Small intestine (tissue), 7 donors: Measurements from ENCODE around the gene PREB. TPM values are rescaled to one million over a fixed set of nuclear protein-coding genes. Genes with fewer than 3 reads are reported as not detected.

ENCODE experiments used
- DNase-seq, 2 donors: peaks; one replicate each; pipeline versions ENCODE4 v3.0.0 to v3.0.0-alpha.2; 2013
- FAIRE-seq: peaks from 2 replicates; lab custom pipeline; 2012; peaks lifted over from hg19 to GRCh38; lab: Jason Lieb, UNC
- H3K27ac ChIP-seq, 3 donors: one replicate each; pipeline ENCODE4 v1.5.1; 2013; ENCODE audit warnings: low read length in 2 of 3, mild to moderate bottlenecking in 2 of 3, control low read depth in 1 of 3, inconsistent platforms in 1 of 3, low read depth in 1 of 3, moderate library complexity in 1 of 3
- H3K27me3 ChIP-seq, 3 donors: one replicate each; pipeline ENCODE4 v1.6.1; 2013; ENCODE audit warnings: low read length in 3 of 3, inconsistent platforms in 1 of 3; ENCODE audit not compliant: control insufficient read depth in 3 of 3, insufficient read depth in 3 of 3
- H3K36me3 ChIP-seq, 3 donors: one replicate each; pipeline ENCODE4 v1.6.1; 2013; ENCODE audit warnings: low read length in 3 of 3, inconsistent platforms in 1 of 3, low read depth in 1 of 3, mild to moderate bottlenecking in 1 of 3, moderate library complexity in 1 of 3; ENCODE audit not compliant: control insufficient read depth in 3 of 3, insufficient read depth in 2 of 3
- H3K4me1 ChIP-seq, 3 donors: one replicate each; pipeline ENCODE4 v1.6.1; 2013; ENCODE audit warnings: low read length in 2 of 3, inconsistent platforms in 1 of 3, low read depth in 1 of 3, mild to moderate bottlenecking in 1 of 3, moderate library complexity in 1 of 3; ENCODE audit not compliant: control insufficient read depth in 3 of 3, insufficient read depth in 2 of 3
- H3K4me3 ChIP-seq, 3 donors: one replicate each; pipeline ENCODE4 v1.5.1; 2013; ENCODE audit warnings: low read length in 3 of 3, control low read depth in 1 of 3, inconsistent platforms in 1 of 3, low read depth in 1 of 3, mild to moderate bottlenecking in 1 of 3, moderate library complexity in 1 of 3
- H3K9me3 ChIP-seq, 2 donors: one replicate each; pipeline ENCODE4 v1.6.1; 2013; ENCODE audit warnings: low read depth in 1 of 2, low read length in 1 of 2; ENCODE audit not compliant: control insufficient read depth in 2 of 2, insufficient read depth in 1 of 2
- WGBS, 3 donors: extraction: QIAGEN DNeasy Blood & Tissue Kit; methylation state at CpG; one replicate each; pipeline ENCODE4 v1.1.7; 2013; 5-methylcytosine and 5-hydroxymethylcytosine counted together
- polyA plus RNA-seq, 4 donors: library from polyadenylated mRNA; stranded (reverse) in 3 of 4; unstranded in 1 of 4; fragments of 200-250 nt in 3 of 4; fragments of 120-200 nt in 1 of 4; gene quantifications; one replicate each; pipeline versions ENCODE4 v1.2.1 to v1.2.3, GENCODE V29; 2013
- donor health status: healthy with polysubstance abuse.
- donor health status: control.
- donor health status: control.
- donor health status: Bipolar disorder and iron deficiency.
- donor health status: healthy.

The PREB gene
- polyA plus RNA-seq, 4 donors, result 44.2 to 76.0 (median 50.7) TPM

DNA sequence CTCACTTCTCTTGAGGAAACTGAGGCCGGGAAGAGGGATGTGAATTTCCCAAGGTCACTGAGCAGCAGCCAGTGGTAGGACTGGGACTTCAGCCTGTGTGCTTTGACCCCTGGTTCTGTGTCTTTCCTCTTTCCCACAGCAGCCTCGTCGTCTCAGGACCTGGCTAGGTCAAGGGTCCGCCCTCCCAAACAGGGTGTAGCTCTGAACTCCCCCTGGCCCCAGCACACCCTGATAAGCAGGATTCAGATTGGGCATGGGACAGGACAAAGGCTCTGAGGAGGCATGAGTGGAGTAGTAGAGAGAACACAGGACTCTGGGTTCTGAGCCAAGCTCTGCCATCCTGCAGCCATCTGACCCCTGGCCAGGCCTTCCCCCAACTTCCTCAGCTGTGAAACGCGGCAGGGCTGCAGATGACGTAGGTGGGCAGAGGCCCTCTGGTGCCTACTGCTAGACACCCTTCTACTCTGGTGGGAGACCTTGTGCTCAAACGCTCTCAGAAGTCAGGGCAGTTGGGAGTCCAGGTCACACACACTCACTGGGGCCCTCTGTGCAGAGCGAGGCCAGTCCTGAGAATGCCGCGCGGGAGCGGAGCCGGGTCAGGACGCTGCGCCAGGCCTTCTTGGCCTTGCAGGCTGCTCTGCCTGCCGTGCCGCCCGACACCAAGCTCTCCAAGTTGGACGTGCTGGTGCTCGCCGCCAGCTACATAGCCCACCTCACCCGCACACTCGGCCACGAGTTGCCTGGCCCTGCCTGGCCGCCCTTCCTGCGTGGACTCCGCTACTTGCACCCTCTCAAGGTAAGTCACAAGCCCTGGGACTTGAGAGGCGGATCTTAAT, 15.4 kb upstream of the PREB start:
- no peaks in the 10 kb centered on the region for H3K9me3 ChIP-seq
- DNase-seq, result peak; percentile 36 to 56

DNA sequence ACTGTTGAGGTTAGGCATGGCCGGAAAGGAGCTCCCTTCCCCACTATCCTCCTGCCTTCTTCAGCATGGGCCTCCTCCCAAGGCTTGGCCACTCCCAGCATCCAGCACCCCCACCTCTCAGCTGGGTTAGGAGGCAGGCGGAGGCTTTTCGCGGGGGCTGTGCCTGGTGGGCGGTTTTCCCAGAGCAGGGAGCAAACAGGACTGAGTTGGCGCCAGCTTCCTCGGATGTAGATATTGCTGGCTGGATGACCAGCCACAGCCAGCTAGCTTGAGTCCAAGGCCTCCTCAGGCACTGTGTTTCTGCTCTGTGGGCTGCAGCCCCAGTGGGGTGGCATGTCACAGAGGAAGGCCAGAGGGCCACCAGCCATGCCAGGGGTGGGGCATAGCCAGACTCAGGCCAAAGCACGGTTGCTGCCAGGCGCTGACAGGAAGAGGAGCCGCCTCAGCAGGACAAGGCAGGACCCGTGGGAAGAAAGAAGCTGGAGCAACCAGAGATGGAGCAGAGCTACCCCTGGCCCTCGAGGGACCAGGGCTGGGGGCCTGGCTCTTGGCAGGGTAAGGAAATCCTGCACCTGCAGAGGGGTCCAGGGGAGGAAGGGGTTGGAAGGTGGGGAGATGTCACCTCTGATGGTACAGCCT, 14.5 kb upstream of the PREB start, which contains the start of gene TCF23:
Gene TCF23, plus strand, starts transcription at position 204 of the 639 bp plus-strand sequence. Its CDS starts 130 bp downstream, at position 334.
- Histone ChIP-seq H3K9me3 (no peaks in the 10 kb centered on the region), H3K36me3 (no peaks in the 10 kb centered on the region), H3K4me3 (no peak within 1 kb of the TSS), H3K4me1 (peaks cover 0 to 18% (median 4%) of the 10 kb centered on the region in 3 donors), H3K27ac (no peak within 1 kb of the TSS), H3K27me3 (peaks cover 0 to 4% (median 0%) of the 10 kb centered on the region in 3 donors)
- 72 to 87% (median 75%) methylated on average over 11 to 12 of the region's 12 CpGs for WGBS, 3 donors
- FAIRE-seq (no peak), DNase-seq (no peak)

More for the DNA sequence above, 15.4 kb upstream of the PREB start:
- peaks cover 0 to 18% (median 4%) of the 10 kb centered on the region in 3 donors for H3K4me1 ChIP-seq
- H3K4me3 ChIP-seq, result no peak overlapping the region
- 77 to 88% (median 85%) methylated on average over 21 to 29 of the region's 29 CpGs for WGBS, 3 donors
- peaks cover 0 to 4% (median 0%) of the 10 kb centered on the region in 3 donors for H3K27me3 ChIP-seq
- FAIRE-seq, result no peak
- H3K27ac ChIP-seq, result no peak overlapping the region
- no peaks in the 10 kb centered on the region for H3K36me3 ChIP-seq

DNA sequence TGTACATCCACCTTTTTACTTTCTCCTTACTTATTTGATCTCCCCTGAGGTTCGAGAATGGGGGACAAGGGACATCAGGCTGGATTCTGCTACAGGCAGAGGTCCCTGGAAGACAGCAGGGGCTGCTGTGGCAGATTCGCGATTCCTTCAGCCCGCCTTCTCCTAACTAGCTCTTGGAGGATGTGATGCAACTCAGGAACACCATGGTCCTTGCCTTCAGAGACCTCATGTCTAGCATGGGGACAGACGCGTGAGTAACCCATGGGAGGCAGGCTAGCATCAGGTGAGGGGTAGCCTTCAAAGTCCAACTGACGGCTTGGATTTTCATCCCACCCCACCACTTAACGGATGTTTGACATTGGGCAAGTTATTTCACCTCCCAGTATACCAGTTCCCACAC, 13.5 kb upstream of the PREB start:
- WGBS, 3 donors, result 94 to 96% (median 94%) methylated on average over 8 of the region's 8 CpGs
- H3K27ac ChIP-seq, result no peak overlapping the region
- no peak overlapping the region for H3K4me3 ChIP-seq
- H3K9me3 ChIP-seq, result no peaks in the 10 kb centered on the region
- peaks cover 0 to 4% (median 2%) of the 10 kb centered on the region in 3 donors for H3K27me3 ChIP-seq
- peaks cover 0 to 18% (median 4%) of the 10 kb centered on the region in 3 donors for H3K4me1 ChIP-seq
- FAIRE-seq (no peak), DNase-seq (no peak)
- H3K36me3 ChIP-seq, result no peaks in the 10 kb centered on the region

DNA sequence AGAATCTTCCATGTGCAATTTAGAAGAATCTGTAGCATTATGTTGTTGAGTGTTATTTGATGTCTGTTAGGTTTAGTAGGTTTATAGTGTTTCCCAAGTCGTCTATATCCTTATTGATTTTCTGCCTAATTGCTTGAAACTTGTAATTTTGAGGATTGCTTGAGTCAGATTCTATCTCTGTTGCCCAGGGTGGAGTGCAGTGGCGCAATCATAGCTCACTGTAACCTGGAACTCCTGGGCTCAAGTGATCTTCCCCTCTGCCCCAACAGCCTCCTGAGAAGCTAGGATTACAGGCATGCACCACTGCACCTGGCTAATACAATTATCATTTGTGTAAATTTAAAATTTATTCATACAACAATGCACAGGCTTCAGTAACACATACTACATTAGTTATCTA, 11.2 kb upstream of the PREB start:
- H3K36me3 ChIP-seq, result no peaks in the 10 kb centered on the region

DNA sequence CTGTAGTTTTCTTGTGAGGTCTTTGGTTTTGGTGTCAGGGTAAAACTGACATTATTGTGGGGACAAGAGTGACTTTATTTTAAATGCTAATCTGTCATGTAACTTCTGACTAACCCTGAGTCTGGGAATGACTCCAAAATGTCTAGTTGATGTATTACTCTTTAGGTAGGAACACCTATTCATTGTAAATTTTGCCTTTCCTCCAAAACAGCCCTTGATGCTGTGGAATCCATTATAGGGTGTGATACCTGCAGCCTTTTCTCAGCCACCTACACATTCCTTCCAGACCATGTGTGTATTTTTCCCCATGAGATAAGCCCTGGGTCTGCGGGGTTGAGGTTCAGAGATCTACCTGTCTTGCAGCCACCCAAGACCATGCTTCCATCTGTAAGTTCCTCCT, 8.8 kb upstream of the PREB start:
- no peak overlapping the region for H3K4me3 ChIP-seq
- H3K36me3 ChIP-seq, result no peaks in the 10 kb centered on the region
- no peaks in the 10 kb centered on the region for H3K9me3 ChIP-seq
- H3K4me1 ChIP-seq, result peaks cover 0 to 4% (median 0%) of the 10 kb centered on the region in 3 donors
- 38 to 71% (median 43%) methylated on average over 1 of the region's 1 CpG for WGBS, 3 donors
- FAIRE-seq (no peak), DNase-seq (no peak)
- H3K27ac ChIP-seq, result no peak overlapping the region
- H3K27me3 ChIP-seq, result peaks cover 0 to 2% (median 0%) of the 10 kb centered on the region in 3 donors

More for the DNA sequence above, 11.2 kb upstream of the PREB start:
- Histone ChIP-seq H3K4me3 (no peak overlapping the region), H3K27ac (no peak overlapping the region), H3K4me1 (peaks cover 0 to 18% (median 4%) of the 10 kb centered on the region in 3 donors), H3K9me3 (no peaks in the 10 kb centered on the region), H3K27me3 (peaks cover 0 to 4% (median 2%) of the 10 kb centered on the region in 3 donors)
- 48 to 75% (median 66%) methylated on average over 2 of the region's 2 CpGs for WGBS, 3 donors
- no peak for DNase-seq
- no peak for FAIRE-seq

DNA sequence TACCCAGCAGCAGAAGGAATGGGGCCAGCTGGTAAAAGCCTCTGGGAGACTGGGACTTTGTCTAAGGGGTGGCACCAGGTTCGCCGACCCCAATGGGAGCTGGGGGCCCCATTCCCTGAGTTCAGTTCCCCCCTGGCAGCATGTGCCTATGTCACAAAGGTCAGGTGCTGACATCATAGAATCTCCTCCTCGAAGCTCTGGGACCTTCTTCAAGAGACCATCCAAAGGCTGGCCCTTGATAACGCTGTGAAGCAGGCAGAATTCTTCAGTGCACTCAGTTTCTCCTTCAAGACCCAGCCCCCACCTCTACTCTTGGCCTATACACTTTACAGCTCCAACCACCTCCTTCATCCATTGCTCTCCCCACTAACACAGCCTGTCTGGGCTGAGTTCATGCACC, 4.9 kb upstream of the PREB start, which contains the start of gene PRR30:
Gene PRR30, minus strand, starts transcription at position 101 of the 400 bp plus-strand sequence. CDS start 1,081 bp downstream, outside the sequence.
- Histone ChIP-seq H3K4me3 (no peak within 1 kb of the TSS), H3K9me3 (no peaks in the 10 kb centered on the region)
- FAIRE-seq, result no peak

DNA sequence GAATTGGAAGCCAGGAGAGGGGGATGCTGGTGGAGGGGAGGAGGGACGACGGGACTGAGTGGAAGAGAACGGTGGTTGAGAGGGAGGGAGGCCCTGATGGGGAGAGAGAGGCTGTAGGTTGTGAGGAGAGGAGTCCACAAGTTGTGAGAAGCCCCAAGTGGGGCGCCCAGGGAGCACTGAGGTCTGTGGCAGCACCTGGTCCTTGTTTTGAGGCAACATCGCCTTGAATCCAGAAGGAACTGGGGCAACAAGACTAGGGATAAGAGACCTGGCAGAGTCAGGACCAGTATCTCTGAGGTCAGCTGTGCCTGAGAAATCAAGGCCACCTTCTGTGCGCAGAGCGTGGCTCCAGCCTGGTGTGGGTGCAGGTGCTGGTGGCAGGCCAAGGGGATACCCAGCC, 3.7 kb upstream of the PREB start:
- H3K4me3 ChIP-seq, result no peak overlapping the region
- no peaks in the 10 kb centered on the region for H3K27me3 ChIP-seq
- no peaks in the 10 kb centered on the region for H3K9me3 ChIP-seq
- peaks cover 2 to 5% (median 5%) of the 10 kb centered on the region in 3 donors for H3K4me1 ChIP-seq
- DNase-seq (no peak), FAIRE-seq (no peak)
- no peak overlapping the region for H3K27ac ChIP-seq
- 78 to 88% (median 85%) methylated on average over 7 of the region's 7 CpGs for WGBS, 3 donors
- H3K36me3 ChIP-seq, result peaks cover 0 to 2% (median 0%) of the 10 kb centered on the region in 3 donors

More for the DNA sequence above, 4.9 kb upstream of the PREB start, which contains the start of gene PRR30:
- Histone ChIP-seq H3K27ac (no peak within 1 kb of the TSS), H3K27me3 (peaks cover 0 to 2% (median 0%) of the 10 kb centered on the region in 3 donors), H3K36me3 (no peaks in the 10 kb centered on the region), H3K4me1 (no peaks in the 10 kb centered on the region)
- WGBS, 3 donors, result 58 to 72% (median 72%) methylated on average over 4 of the region's 4 CpGs
- no peak for DNase-seq

DNA sequence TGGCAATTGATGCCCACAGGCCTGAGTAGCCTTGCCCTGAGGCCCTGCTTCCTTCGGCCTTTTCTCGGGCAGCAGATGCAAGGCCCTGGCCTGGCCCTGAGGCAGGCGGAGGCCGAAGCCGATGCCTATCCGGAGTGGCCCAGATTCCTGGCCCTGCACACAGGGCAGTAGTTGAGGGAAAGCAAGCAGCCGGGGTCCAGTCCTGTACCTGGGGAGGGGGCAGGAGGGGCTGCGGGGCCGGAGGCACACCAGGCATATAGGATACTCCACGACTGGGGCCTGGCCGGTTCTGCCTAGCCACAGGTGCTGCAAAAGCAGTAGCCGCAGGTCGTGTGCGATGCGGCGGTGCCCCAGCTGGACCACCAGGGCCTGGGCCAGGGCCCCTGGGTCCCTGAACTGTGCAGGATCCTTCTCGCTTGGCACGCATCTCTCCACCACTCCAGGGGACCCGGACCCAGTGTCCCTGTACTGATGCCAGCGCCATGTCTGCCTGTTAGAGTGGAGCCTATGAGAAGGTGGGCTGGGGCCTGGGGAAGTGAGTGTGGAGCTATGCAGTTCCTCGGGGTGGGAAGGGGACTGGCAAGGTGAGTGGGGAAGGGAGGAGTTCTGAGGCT, 3.0 kb upstream of the PREB start:
- 91 to 93% (median 92%) methylated on average over 19 to 21 of the region's 21 CpGs for WGBS, 3 donors
- Histone ChIP-seq H3K36me3 (peaks cover 0 to 8% (median 0%) of the 10 kb centered on the region in 3 donors), H3K4me1 (peaks cover 3 to 9% (median 7%) of the 10 kb centered on the region in 3 donors), H3K4me3 (no peak overlapping the region), H3K9me3 (no peaks in the 10 kb centered on the region), H3K27ac (no peak overlapping the region), H3K27me3 (no peaks in the 10 kb centered on the region)
- DNase-seq (no peak), FAIRE-seq (no peak)
